ENCODE measurements around the gene MPV17. TPM values are rescaled to one million over a fixed set of nuclear protein-coding genes. Genes with fewer than 3 reads are reported as not detected.
"Not testable (repeated sequence)": the region's sequence is repeated elsewhere in the genome, so short reads cannot be mapped to it uniquely, and the experiment has no call there.

MPV17 gene
- polyA plus RNA-seq, 3 donors, result 70.9 to 85.0 (median 77.1) TPM

DNA sequence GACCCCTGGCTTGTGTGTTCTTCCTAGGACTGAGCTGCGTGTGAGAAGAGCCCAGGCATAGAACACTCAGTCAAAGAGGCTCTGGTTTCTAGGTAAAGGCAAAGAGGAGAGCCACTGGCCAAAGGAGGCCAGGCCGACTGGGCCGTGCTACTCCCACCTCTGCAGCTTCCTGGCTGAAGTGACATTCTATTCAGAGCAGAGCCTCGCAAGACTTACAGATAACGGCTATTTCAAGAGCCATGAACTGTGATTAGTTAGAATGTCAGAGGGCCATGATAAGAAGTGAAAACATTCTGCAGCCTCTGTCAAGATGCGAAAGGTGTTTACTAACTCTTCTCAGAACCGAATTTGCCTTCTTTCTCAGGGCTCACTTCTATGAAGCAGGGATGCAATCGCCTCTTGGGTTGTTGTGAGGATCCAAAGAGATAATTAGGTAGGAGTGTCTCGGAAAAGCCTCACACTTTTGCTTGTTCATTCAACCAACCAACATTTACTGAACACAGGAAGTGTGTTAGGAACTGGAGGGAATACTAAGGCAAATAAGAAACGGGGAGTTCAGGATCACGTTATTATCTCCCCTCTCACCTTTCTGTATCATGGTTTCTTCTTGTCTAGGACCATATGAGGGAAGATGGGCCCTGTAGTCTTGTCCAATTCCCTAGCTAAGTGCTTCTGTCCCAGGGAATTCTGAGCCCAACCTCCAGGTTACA, 51.1 kb downstream of the MPV17 start:
- no peak for DNase-seq (ENCODE audit: low read depth in 3 of 3, low spot score in 2 of 3)

DNA sequence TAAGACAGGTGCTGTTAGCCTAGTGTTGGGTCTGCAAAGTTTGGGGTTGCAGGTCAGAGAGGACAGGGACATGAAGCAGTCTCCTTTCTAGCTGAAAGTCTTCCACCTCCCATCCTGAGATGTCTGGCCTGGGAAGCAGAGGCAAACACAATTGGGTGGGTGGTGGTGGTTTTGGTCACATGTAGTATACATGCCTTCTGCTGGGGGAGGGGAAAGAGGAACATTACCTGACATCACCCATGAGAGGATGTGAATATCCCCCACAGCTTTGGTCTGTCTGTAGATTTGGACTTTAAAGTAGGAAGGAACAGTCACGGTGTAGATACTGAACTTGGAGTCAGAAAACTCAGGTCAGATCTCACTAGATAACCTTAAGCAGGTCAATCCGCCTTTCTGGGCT, 52.2 kb downstream of the MPV17 start:
- DNase-seq (ENCODE audit: low read depth in 3 of 3, low spot score in 2 of 3), result no peak

- no peak for DNase-seq (ENCODE audit: low read depth in 3 of 3, low spot score in 2 of 3)
Observed at GRCh38 chr2:27270131-27270530, 52.8 kb downstream of the MPV17 start.

DNA sequence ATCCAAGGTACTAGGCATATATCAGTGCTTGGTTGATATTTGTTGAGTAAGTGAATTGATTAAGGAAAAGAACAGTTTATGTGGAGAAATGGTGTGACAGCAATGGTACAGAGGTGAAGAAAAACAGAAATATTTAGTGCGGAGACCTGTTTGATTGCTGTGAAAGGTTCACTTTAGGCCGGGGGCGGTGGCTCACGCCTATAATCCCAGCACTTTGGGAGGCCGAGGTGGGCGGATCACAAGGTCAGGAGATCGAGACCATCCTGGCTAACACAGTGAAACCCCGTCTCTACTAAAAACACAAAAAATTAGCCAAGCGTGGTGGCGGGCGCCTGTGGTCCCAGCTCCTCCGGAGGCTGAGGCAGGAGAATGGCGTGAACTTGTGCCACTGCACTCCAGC, 54.6 kb downstream of the MPV17 start:
- DNase-seq (ENCODE audit: low read depth in 3 of 3, low spot score in 2 of 3), result not testable (repeated sequence)

DNA sequence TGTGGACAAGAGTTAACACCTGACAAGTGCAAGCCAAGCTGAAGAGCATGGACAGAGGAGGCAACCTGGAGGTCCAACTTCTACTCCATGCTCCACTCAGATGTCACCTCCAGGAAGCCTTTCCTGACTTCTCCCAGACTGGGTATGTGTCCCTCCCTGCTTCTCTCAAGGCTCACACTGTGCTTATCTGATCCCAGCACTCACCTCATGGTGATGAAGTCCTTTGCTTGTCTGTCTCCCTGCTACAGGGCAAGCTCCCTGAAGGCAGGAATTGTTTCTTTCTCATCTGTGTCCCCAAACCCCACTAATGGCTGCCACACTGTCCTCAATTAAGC, 57.4 kb downstream of the MPV17 start:
- no peak for DNase-seq (ENCODE audit: low read depth in 3 of 3, low spot score in 2 of 3)

- no peak for DNase-seq (ENCODE audit: low read depth in 3 of 3, low spot score in 2 of 3)
Observed at GRCh38 chr2:27264753-27265535, 58.0 kb downstream of the MPV17 start.

DNA sequence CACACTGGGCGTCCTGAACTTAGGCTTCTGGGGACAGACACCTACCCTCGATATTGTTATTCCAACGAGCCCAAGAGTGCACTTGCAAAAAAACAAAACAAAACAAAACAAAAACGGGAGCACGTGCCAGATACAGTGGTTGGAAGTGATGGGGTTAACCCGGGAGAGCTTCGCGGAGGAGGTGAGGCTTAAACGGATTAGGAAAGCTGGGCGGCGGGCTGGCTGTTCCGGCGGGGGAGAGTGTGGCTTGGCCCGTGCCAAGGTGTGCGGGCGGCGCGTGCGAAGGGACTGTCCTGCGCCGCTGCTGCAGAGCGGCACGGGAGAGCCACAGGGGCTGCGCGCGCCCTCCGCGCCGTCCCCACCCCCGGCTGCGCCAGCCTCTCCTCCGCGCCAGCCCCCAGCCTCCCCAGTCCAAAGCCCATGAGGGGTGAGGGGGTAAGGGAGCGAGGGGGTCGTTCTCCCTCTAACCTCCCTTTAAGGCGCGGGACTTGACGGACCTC, 58.6 kb downstream of the MPV17 start:
- DNase-seq (ENCODE audit: low read depth in 3 of 3, low spot score in 2 of 3), result no peak

DNA sequence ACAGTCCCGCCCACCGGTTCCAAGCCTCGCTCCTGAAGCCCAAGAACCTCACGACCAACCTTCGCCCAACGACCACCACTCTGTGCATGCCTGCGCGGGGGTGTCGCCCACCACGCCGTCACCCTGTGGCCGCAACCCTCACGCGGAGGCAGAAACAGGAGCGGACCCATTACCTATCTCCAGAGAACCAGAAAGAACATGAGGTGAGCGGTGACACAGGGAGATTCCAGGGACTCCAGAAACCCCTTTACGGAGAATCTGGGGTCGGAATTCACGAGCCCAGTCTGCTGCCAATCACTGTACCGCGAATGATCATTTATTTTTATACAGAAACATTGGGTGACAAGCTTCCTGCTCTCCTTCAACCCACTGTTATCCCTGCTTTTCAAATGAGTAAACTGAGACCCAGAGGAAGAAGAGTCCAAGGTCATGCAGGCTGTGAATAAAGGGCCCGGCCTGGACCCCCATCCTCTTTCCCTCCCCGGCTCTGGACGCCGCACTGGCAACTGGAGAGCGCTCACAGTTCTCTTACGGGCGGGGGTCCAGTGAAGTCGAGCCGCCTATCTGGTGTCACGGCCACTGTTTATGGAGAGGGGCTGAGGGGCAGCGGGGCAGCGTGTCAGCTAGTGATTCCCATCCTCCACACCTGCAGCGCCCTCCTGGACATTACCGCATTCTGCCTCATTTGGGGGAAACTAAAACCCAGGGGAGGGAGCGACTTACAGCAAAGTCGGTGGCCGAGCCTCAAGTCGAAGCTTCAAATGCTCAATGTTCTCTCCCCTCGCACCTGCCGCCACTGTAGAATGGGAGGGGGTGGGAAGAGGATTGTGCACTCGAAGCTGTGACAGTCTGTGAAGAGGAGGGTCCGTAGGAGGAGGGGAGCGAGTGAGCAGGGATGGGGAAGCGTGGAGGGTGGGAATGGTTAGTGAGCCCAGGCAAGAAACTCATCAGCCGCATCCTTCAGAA, 59.3 kb downstream of the MPV17 start:
- DNase-seq (ENCODE audit: low read depth in 3 of 3, low spot score in 2 of 3), result no peak

DNA sequence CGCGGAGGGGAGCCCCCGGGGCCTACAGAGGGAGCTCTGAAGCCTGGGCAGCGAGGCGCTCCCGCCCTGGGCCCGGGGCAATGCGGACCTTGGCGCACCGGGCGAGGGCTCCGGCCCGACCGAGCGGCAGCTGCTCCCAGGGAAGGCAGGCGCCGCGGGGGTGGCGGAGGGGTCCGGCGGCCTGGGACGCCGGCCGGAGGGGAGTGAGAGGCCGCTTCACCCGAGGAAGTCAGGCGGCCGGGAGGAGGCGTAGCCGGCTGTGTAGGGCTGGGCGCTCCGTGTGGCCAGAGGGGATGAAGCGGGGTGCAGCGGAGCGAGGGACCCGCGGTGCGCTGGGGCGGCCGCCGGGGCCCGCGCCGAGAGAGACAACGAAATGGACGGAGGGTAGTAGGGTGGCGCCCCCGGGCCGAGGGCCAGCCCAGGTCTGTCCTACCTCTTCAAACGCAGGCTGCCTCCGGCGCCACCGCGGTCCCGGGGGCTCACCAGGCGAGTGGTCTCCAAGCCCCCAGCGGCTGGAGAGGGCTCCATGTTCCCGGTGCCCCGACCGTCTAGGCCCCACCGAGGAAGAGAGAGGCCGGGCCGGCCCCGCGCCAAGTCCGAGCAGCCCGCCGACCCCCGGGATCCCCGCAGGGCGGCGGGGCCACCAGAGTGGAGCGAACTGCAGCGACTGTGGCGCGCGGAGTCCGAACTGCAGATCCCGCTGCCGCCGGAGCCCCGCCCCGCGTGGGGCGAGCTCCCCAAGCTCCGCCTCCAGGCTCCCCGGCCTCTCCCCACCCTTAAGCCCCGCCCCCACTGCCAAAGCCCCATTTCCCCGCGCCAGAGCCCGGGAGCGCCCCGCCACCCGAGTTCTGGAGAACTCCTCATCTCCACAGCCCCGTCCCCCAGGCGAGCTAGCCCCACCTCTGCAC, 60.3 kb downstream of the MPV17 start, which contains the start of gene SLC30A3:
Gene SLC30A3, minus strand, starts transcription at position 669 of the 908 bp plus-strand sequence. Its CDS starts 141 bp downstream, at position 528.
- no peak for DNase-seq (ENCODE audit: low read depth in 3 of 3, low spot score in 2 of 3)

DNA sequence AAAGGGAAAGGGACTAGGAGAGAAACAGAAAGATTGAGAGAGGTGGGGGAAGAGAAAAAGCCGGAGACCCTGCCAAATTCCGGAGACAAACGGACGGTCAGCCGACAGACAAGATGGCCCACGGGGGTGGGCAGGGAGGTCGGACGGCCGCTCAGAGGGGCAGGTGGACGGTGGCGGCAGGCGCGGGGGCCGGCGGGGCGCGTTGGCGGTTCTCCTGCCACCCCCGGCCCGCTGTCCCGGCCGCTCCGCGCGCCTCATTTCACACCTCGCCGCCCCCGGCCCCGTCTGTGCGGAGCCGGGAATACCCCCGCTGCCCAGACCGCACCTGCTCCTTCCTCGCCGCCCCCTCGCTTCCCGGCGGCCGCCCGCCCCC, 61.0 kb downstream of the MPV17 start:
- DNase-seq (ENCODE audit: low read depth in 3 of 3, low spot score in 2 of 3), result no peak

- DNase-seq (ENCODE audit: low read depth in 3 of 3, low spot score in 2 of 3), result no peak
Observed at GRCh38 chr2:27261241-27261925, 61.5 kb downstream of the MPV17 start.

Other genes with a start within 250 kb of the MPV17 start
- 10 to 100 TPM; 61.8 to 70.7 (median 70.5) TPM for gene EMILIN1, start 244.5 kb downstream of the MPV17 start, polyA plus RNA-seq (ENCODE audit: insufficient read length in 3 of 3)
- 10 to 100 TPM; 39.5 to 54.9 (median 54.8) TPM for gene KHK, start 236.3 kb downstream of the MPV17 start, polyA plus RNA-seq (ENCODE audit: insufficient read length in 3 of 3)
- 1 to 10 TPM; 5.0 to 5.8 (median 5.3) TPM for gene CGREF1, start 204.0 kb downstream of the MPV17 start, polyA plus RNA-seq (ENCODE audit: insufficient read length in 3 of 3)
- gene ABHD1, start 199.3 kb downstream of the MPV17 start, polyA plus RNA-seq (ENCODE audit: insufficient read length in 3 of 3), result 1 to 10 TPM in 2 of 3 donors, under 1 TPM in 1; 0.88 to 1.4 (median 1.3) TPM
- gene PREB, start 188.5 kb downstream of the MPV17 start, polyA plus RNA-seq (ENCODE audit: insufficient read length in 3 of 3), result 10 to 100 TPM; 51.5 to 55.3 (median 51.7) TPM
- not detected for gene PRR30, start 183.7 kb downstream of the MPV17 start, polyA plus RNA-seq (ENCODE audit: insufficient read length in 3 of 3)
- gene TCF23, start 174.1 kb downstream of the MPV17 start, polyA plus RNA-seq (ENCODE audit: insufficient read length in 3 of 3), result under 1 TPM; 0.62 to 0.93 (median 0.68) TPM
- 100 to 1,000 TPM; 164 to 175 (median 169) TPM for gene ATRAID, start 111.1 kb downstream of the MPV17 start, polyA plus RNA-seq (ENCODE audit: insufficient read length in 3 of 3)
- 10 to 100 TPM; 32.9 to 37.4 (median 36.7) TPM for gene SLC5A6, start 110.8 kb downstream of the MPV17 start, polyA plus RNA-seq (ENCODE audit: insufficient read length in 3 of 3)
- 10 to 100 TPM; 40.8 to 42.0 (median 41.9) TPM for gene CAD, start 105.7 kb downstream of the MPV17 start, polyA plus RNA-seq (ENCODE audit: insufficient read length in 3 of 3)
- 1 to 10 TPM; 4.4 to 6.0 (median 5.5) TPM for gene SLC30A3, start 60.0 kb downstream of the MPV17 start, polyA plus RNA-seq (ENCODE audit: insufficient read length in 3 of 3)
- under 1 TPM; 0.47 to 0.76 (median 0.58) TPM for gene DNAJC5G, start 47.7 kb downstream of the MPV17 start, polyA plus RNA-seq (ENCODE audit: insufficient read length in 3 of 3)
- 1 to 10 TPM; 3.2 to 3.9 (median 3.6) TPM for gene TRIM54, start 40.7 kb downstream of the MPV17 start, polyA plus RNA-seq (ENCODE audit: insufficient read length in 3 of 3)
- under 1 TPM; 0.19 to 0.59 (median 0.36) TPM for gene UCN, start 14.7 kb downstream of the MPV17 start, polyA plus RNA-seq (ENCODE audit: insufficient read length in 3 of 3)
- gene GTF3C2, start 33.7 kb upstream of the MPV17 start, polyA plus RNA-seq (ENCODE audit: insufficient read length in 3 of 3), result 10 to 100 TPM; 64.5 to 71.2 (median 67.7) TPM
- 10 to 100 TPM; 50.9 to 55.0 (median 51.2) TPM for gene EIF2B4, start 47.2 kb upstream of the MPV17 start, polyA plus RNA-seq (ENCODE audit: insufficient read length in 3 of 3)
- 100 to 1,000 TPM; 100 to 114 (median 106) TPM for gene SNX17, start 47.5 kb upstream of the MPV17 start, polyA plus RNA-seq (ENCODE audit: insufficient read length in 3 of 3)
- gene ZNF513, start 57.6 kb upstream of the MPV17 start, polyA plus RNA-seq (ENCODE audit: insufficient read length in 3 of 3), result 10 to 100 TPM; 16.9 to 19.1 (median 16.9) TPM
- gene PPM1G, start 86.5 kb upstream of the MPV17 start, polyA plus RNA-seq (ENCODE audit: insufficient read length in 3 of 3), result 100 to 1,000 TPM in 2 of 3 donors, 10 to 100 TPM in 1; 95.5 to 109 (median 103) TPM
- 100 to 1,000 TPM; 126 to 135 (median 130) TPM for gene NRBP1, start 105.5 kb upstream of the MPV17 start, polyA plus RNA-seq (ENCODE audit: insufficient read length in 3 of 3)
- gene KRTCAP3, start 119.3 kb upstream of the MPV17 start, polyA plus RNA-seq (ENCODE audit: insufficient read length in 3 of 3), result 1 to 10 TPM; 5.6 to 8.1 (median 6.5) TPM
- gene IFT172, start 166.6 kb upstream of the MPV17 start, polyA plus RNA-seq (ENCODE audit: insufficient read length in 3 of 3), result 10 to 100 TPM; 39.1 to 44.9 (median 39.8) TPM
- gene FNDC4, start 172.1 kb upstream of the MPV17 start, polyA plus RNA-seq (ENCODE audit: insufficient read length in 3 of 3), result 1 to 10 TPM; 7.4 to 8.2 (median 7.6) TPM
- gene GCKR, start 173.7 kb upstream of the MPV17 start, polyA plus RNA-seq (ENCODE audit: insufficient read length in 3 of 3), result not detected